HEK293 (cell line): Measurements from ENCODE around the gene GABRB2.

ENCODE experiments used
- CTCF ChIA-PET: fragments of 350-600 bp; formaldehyde crosslinking; extraction: SDS; loops from one replicate; lab custom pipeline; 2021; ENCODE audit warnings: antibody characterized with exemption; lab: Yijun Ruan, JAX
- POLR2A ChIA-PET: fragments of 300-600 bp; formaldehyde crosslinking; extraction: SDS; loops from one replicate; lab custom pipeline; 2020; ENCODE audit warnings: antibody characterized with exemption, inconsistent platforms; lab: Yijun Ruan, JAX
- H3K27ac ChIP-seq: fragments of 200-500 bp; sonication (Bioruptor generic); 2 replicates; pipeline ENCODE4 v1.5.1; 2014; ENCODE audit warnings: low read depth, low read length, control low read depth, inconsistent platforms; ENCODE audit errors: extremely low read depth
- H3K36me3 ChIP-seq, 2 experiments: fragments of 200-500 bp in 1 of 2; sonication (Bioruptor generic) in 1 of 2; 1 replicate in 1 of 2; 2 replicates in 1 of 2; pipeline ENCODE4 v1.5.1; 2014 to 2017; ENCODE audit warnings: inconsistent platforms in 2 of 2, low read length in 2 of 2; ENCODE audit not compliant: control insufficient read depth in 2 of 2, insufficient read depth in 1 of 2
- H3K4me1 ChIP-seq: fragments of 200-500 bp; sonication (Bioruptor generic); 2 replicates; pipeline ENCODE4 v1.5.1; 2014; ENCODE audit warnings: mild to moderate bottlenecking, low read length, inconsistent platforms; ENCODE audit not compliant: control insufficient read depth, insufficient read depth
- H3K4me3 ChIP-seq: 2 replicates; pipeline ENCODE4 v1.5.1; 2011; ENCODE audit warnings: low read depth, mild to moderate bottlenecking, control low read depth, low read length, moderate library complexity
- H3K9me3 ChIP-seq: fragments of 200-500 bp; sonication (Bioruptor generic); 2 replicates; pipeline ENCODE4 v1.5.1; 2014; ENCODE audit warnings: low read depth, low read length, inconsistent platforms; ENCODE audit not compliant: control insufficient read depth, insufficient read depth
- ATF2 ChIP-seq: fragments of 450-650 bp; formaldehyde crosslinking; IDR thresholded peaks from 2 replicates; pipeline ENCODE4 v1.5.1; 2016; ENCODE audit warnings: missing biosample characterization, missing genetic modification characterization, low read depth
- BCL11A ChIP-seq: fragments of 450-650 bp; formaldehyde crosslinking; IDR thresholded peaks from 2 replicates; pipeline ENCODE4 v1.5.1; 2016; ENCODE audit warnings: low read depth, missing biosample characterization, missing genetic modification characterization
- GLI4 ChIP-seq: fragments of 450-650 bp; formaldehyde crosslinking; IDR thresholded peaks from 2 replicates; pipeline ENCODE4 v1.5.1; 2016; ENCODE audit warnings: missing biosample characterization, missing genetic modification characterization
- KLF17 ChIP-seq: fragments of 450-650 bp; formaldehyde crosslinking; IDR thresholded peaks from 2 replicates; pipeline ENCODE4 v1.5.1; 2016; ENCODE audit warnings: missing biosample characterization, missing genetic modification characterization
- PRDM1 ChIP-seq: fragments of 450-650 bp; formaldehyde crosslinking; IDR thresholded peaks from 2 replicates; pipeline ENCODE4; 2016; ENCODE audit warnings: missing biosample characterization, missing genetic modification characterization
- REST ChIP-seq: fragments of 450-650 bp; formaldehyde crosslinking; IDR thresholded peaks from 2 replicates; pipeline ENCODE4 v1.5.1; 2016; ENCODE audit warnings: missing biosample characterization, missing genetic modification characterization
- SCRT1 ChIP-seq: fragments of 450-650 bp; formaldehyde crosslinking; IDR thresholded peaks from 2 replicates; pipeline ENCODE4 v1.5.1; 2016; ENCODE audit warnings: missing biosample characterization, missing genetic modification characterization, borderline replicate concordance
- SP3 ChIP-seq: fragments of 450-650 bp; formaldehyde crosslinking; IDR thresholded peaks from 2 replicates; pipeline ENCODE4 v1.5.1; 2016; ENCODE audit warnings: missing biosample characterization, missing genetic modification characterization
- ZBTB7A ChIP-seq: fragments of 450-650 bp; formaldehyde crosslinking; IDR thresholded peaks from 2 replicates; pipeline ENCODE4 v1.5.1; 2016; ENCODE audit warnings: low read depth, missing biosample characterization, missing genetic modification characterization
- ZNF157 ChIP-seq: fragments of 450-650 bp; formaldehyde crosslinking; IDR thresholded peaks from 2 replicates; pipeline ENCODE4 v1.5.1; 2016; ENCODE audit warnings: missing biosample characterization, missing genetic modification characterization
- ZNF2 ChIP-seq: fragments of 450-650 bp; formaldehyde crosslinking; IDR thresholded peaks from 2 replicates; pipeline ENCODE4 v1.5.1; 2016; ENCODE audit warnings: missing biosample characterization, missing genetic modification characterization
- ZNF23 ChIP-seq: fragments of 450-650 bp; formaldehyde crosslinking; IDR thresholded peaks from 2 replicates; pipeline ENCODE4 v1.5.1; 2016; ENCODE audit warnings: missing biosample characterization, missing genetic modification characterization, borderline replicate concordance
- ZNF24 ChIP-seq: fragments of 450-650 bp; formaldehyde crosslinking; IDR thresholded peaks from 2 replicates; pipeline ENCODE4 v1.5.1; 2016; ENCODE audit warnings: missing biosample characterization, missing genetic modification characterization
- ZNF311 ChIP-seq: fragments of 450-650 bp; formaldehyde crosslinking; IDR thresholded peaks from 2 replicates; pipeline ENCODE4 v1.5.1; 2017; ENCODE audit warnings: missing biosample characterization, missing genetic modification characterization, borderline replicate concordance
- ZNF37A ChIP-seq: fragments of 450-650 bp; IDR thresholded peaks from 2 replicates; pipeline ENCODE4 v1.5.1; 2018; ENCODE audit warnings: missing biosample characterization, missing genetic modification characterization
- ZNF416 ChIP-seq: fragments of 450-650 bp; formaldehyde crosslinking; IDR thresholded peaks from 2 replicates; pipeline ENCODE4 v1.5.1; 2016; ENCODE audit warnings: missing biosample characterization, missing genetic modification characterization
- ZNF488 ChIP-seq: fragments of 450-650 bp; formaldehyde crosslinking; IDR thresholded peaks from 2 replicates; pipeline ENCODE4 v1.5.1; 2016; ENCODE audit warnings: missing biosample characterization, missing genetic modification characterization
- ZNF501 ChIP-seq: fragments of 450-650 bp; formaldehyde crosslinking; IDR thresholded peaks from 2 replicates; pipeline ENCODE4 v1.5.1; 2016; ENCODE audit warnings: missing biosample characterization, missing genetic modification characterization
- ZNF510 ChIP-seq: fragments of 450-650 bp; formaldehyde crosslinking; IDR thresholded peaks from 2 replicates; pipeline ENCODE4 v1.5.1; 2018; ENCODE audit warnings: mild to moderate bottlenecking, missing genetic modification characterization, missing biosample characterization; ENCODE audit not compliant: insufficient replicate concordance
- ZNF645 ChIP-seq: fragments of 450-650 bp; formaldehyde crosslinking; IDR thresholded peaks from 2 replicates; pipeline ENCODE4; 2016; ENCODE audit warnings: missing biosample characterization, missing genetic modification characterization
- ZNF677 ChIP-seq: fragments of 450-650 bp; IDR thresholded peaks from 2 replicates; pipeline ENCODE4 v1.5.0; 2018; ENCODE audit warnings: missing biosample characterization, mild to moderate bottlenecking, missing genetic modification characterization, moderate library complexity
- ZNF791 ChIP-seq: fragments of 450-650 bp; formaldehyde crosslinking; IDR thresholded peaks from 2 replicates; pipeline ENCODE4 v1.5.1; 2016; ENCODE audit warnings: missing biosample characterization, missing genetic modification characterization
- ZSCAN4 ChIP-seq: fragments of 450-650 bp; formaldehyde crosslinking; IDR thresholded peaks from 2 replicates; pipeline ENCODE4 v1.5.1; 2017; ENCODE audit warnings: missing biosample characterization, missing genetic modification characterization

The GABRB2 gene

GRCh38 chr5:161342886-161343285 is 203.6 kb downstream of the GABRB2 start:
- ChIA-PET CTCF (no interaction called here), POLR2A (no interaction called here)
- Histone ChIP-seq H3K27ac (no peak overlapping the region), H3K4me1 (no peaks in the 10 kb centered on the region), H3K4me3 (no peak overlapping the region), H3K9me3 (no peaks in the 10 kb centered on the region), H3K36me3 (no peaks in the 10 kb centered on the region)
- TF ChIP-seq ZNF2 (no peak), ATF2 (tag by site-specific recombination) (no peak), GLI4 (tag by site-specific recombination) (no peak)

- Histone ChIP-seq H3K9me3 (no peaks in the 10 kb centered on the region), H3K4me3 (no peak overlapping the region), H3K4me1 (no peaks in the 10 kb centered on the region), H3K36me3 (no peaks in the 10 kb centered on the region), H3K27ac (no peak overlapping the region)
- ChIA-PET POLR2A (no interaction called here), CTCF (no interaction called here)
- TF ChIP-seq ZNF677 (tag by site-specific recombination) (no peak), ZSCAN4 (tag by site-specific recombination) (no peak), ZNF24 (no peak), ZNF791 (no peak), KLF17 (tag by site-specific recombination) (no peak), ZBTB7A (tag by site-specific recombination) (no peak), PRDM1 (no peak), ZNF488 (tag by site-specific recombination) (no peak), ZNF416 (tag by site-specific recombination) (no peak), ZNF37A (tag by site-specific recombination) (no peak), ZNF157 (tag by site-specific recombination) (no peak), REST (tag by site-specific recombination) (no peak), ZNF311 (no peak), BCL11A (tag by site-specific recombination) (no peak), ZNF501 (tag by site-specific recombination) (no peak), SP3 (tag by site-specific recombination) (no peak), ZNF23 (tag by site-specific recombination) (no peak), ZNF645 (tag by site-specific recombination) (no peak), SCRT1 (tag by site-specific recombination) (no peak), ZNF510 (tag by site-specific recombination) (no peak)
These were observed 206.5 kb downstream of the GABRB2 start for GRCh38 chr5:161340012-161340411.
